WTC11 (cell line): ENCODE measurements around the gene UBXN6.

Experiments used
- ELF4 ChIP-seq: sonication (generic); formaldehyde crosslinking; IDR thresholded peaks from 2 replicates; pipeline ENCODE4 v1.8.1; 2022; ENCODE audit warnings: low read depth, mild to moderate bottlenecking, moderate library complexity, missing genetic modification reagents
- FOXJ3 ChIP-seq: sonication (generic); formaldehyde crosslinking; IDR thresholded peaks from 2 replicates; pipeline ENCODE4 v1.9.0; 2021; ENCODE audit warnings: missing genetic modification reagents, mild to moderate bottlenecking, borderline replicate concordance
- FOXP1 ChIP-seq: sonication (generic); formaldehyde crosslinking; IDR thresholded peaks from 2 replicates; pipeline ENCODE4 v1.8.0; 2022; ENCODE audit warnings: missing genetic modification reagents, mild to moderate bottlenecking, moderate library complexity, borderline replicate concordance
- NFYB ChIP-seq: sonication (generic); formaldehyde crosslinking; conservative IDR thresholded peaks from 2 replicates; pipeline ENCODE4 v1.8.0; 2022; ENCODE audit warnings: low read depth, missing genetic modification reagents
- STAT6 ChIP-seq: sonication (generic); formaldehyde crosslinking; conservative IDR thresholded peaks from 2 replicates; pipeline ENCODE4 v1.8.1; 2023; ENCODE audit warnings: mild to moderate bottlenecking, low read depth, missing genetic modification reagents, moderate library complexity
- USF1 ChIP-seq: sonication (generic); formaldehyde crosslinking; IDR thresholded peaks from 2 replicates; pipeline ENCODE4 v1.8.0; 2022; ENCODE audit warnings: mild to moderate bottlenecking, missing genetic modification reagents
- ZNF121 ChIP-seq: sonication (generic); formaldehyde crosslinking; IDR thresholded peaks from 2 replicates; pipeline ENCODE4 v1.8.0; 2023; ENCODE audit warnings: missing genetic modification reagents
- TF ChIP-seq, protein P1 (sequence below): fragments of 200-600 bp; IDR thresholded peaks from 2 replicates; pipeline ENCODE4 v1.8.0; 2022; ENCODE audit warnings: antibody characterized with exemption
- TF ChIP-seq, protein P2 (sequence below): sonication (generic); formaldehyde crosslinking; IDR thresholded peaks from 2 replicates; pipeline ENCODE4 v1.8.0; 2022; ENCODE audit warnings: mild to moderate bottlenecking, missing genetic modification reagents
- TF ChIP-seq, protein P3 (sequence below): sonication (generic); formaldehyde crosslinking; IDR thresholded peaks from 2 replicates; pipeline ENCODE4 v1.8.0; 2022; ENCODE audit warnings: mild to moderate bottlenecking, missing genetic modification reagents

- TF ChIP-seq NFYB (CRISPR knock-in tag) (no peak), STAT6 (CRISPR knock-in tag) (no peak), USF1 (CRISPR knock-in tag) (no peak), FOXP1 (CRISPR knock-in tag) (no peak), ELF4 (CRISPR knock-in tag) (no peak), FOXJ3 (CRISPR knock-in tag) (no peak), ZNF121 (CRISPR knock-in tag) (no peak)
- TF ChIP-seq, protein P1, sequence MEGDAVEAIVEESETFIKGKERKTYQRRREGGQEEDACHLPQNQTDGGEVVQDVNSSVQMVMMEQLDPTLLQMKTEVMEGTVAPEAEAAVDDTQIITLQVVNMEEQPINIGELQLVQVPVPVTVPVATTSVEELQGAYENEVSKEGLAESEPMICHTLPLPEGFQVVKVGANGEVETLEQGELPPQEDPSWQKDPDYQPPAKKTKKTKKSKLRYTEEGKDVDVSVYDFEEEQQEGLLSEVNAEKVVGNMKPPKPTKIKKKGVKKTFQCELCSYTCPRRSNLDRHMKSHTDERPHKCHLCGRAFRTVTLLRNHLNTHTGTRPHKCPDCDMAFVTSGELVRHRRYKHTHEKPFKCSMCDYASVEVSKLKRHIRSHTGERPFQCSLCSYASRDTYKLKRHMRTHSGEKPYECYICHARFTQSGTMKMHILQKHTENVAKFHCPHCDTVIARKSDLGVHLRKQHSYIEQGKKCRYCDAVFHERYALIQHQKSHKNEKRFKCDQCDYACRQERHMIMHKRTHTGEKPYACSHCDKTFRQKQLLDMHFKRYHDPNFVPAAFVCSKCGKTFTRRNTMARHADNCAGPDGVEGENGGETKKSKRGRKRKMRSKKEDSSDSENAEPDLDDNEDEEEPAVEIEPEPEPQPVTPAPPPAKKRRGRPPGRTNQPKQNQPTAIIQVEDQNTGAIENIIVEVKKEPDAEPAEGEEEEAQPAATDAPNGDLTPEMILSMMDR: no peak
- TF ChIP-seq, protein P2, sequence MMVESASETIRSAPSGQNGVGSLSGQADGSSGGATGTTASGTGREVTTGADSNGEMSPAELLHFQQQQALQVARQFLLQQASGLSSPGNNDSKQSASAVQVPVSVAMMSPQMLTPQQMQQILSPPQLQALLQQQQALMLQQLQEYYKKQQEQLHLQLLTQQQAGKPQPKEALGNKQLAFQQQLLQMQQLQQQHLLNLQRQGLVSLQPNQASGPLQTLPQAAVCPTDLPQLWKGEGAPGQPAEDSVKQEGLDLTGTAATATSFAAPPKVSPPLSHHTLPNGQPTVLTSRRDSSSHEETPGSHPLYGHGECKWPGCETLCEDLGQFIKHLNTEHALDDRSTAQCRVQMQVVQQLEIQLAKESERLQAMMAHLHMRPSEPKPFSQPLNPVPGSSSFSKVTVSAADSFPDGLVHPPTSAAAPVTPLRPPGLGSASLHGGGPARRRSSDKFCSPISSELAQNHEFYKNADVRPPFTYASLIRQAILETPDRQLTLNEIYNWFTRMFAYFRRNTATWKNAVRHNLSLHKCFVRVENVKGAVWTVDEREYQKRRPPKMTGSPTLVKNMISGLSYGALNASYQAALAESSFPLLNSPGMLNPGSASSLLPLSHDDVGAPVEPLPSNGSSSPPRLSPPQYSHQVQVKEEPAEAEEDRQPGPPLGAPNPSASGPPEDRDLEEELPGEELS (CRISPR knock-in tag): no peak
- TF ChIP-seq, protein P3, sequence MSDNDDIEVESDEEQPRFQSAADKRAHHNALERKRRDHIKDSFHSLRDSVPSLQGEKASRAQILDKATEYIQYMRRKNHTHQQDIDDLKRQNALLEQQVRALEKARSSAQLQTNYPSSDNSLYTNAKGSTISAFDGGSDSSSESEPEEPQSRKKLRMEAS (CRISPR knock-in tag): no peak
Observed at GRCh38 chr19:4425537-4425936, 32.1 kb downstream of the UBXN6 start.
